CD4-positive, CD25-positive, alpha-beta regulatory T cell (primary cell): Measurements from ENCODE around the gene COLEC11. TPM values are rescaled to one million over a fixed set of nuclear protein-coding genes. Genes with fewer than 3 reads are reported as not detected.

Source experiments
- ATAC-seq, 2 donors: fragments of 150-1000 bp; cut with Tn5 transposase; one replicate each; pipeline ENCODE4 v1.10.0; 2021; ENCODE audit warnings: low read depth in 2 of 2, moderate number of reproducible peaks in 2 of 2, moderate library complexity in 1 of 2
- DNase-seq, 3 donors: peaks; one replicate each; pipeline versions ENCODE4 v3.0.0 to v3.0.0-alpha.2; 2012 to 2022; ENCODE audit warnings: mixed read lengths in 1 of 3
- H3K27ac ChIP-seq: one replicate; pipeline ENCODE4 v1.7.0; 2013; ENCODE audit warnings: mild to moderate bottlenecking, low read length; ENCODE audit not compliant: insufficient read depth, poor library complexity, severe bottlenecking
- H3K27me3 ChIP-seq: one replicate; pipeline ENCODE4 v1.7.0; 2013; ENCODE audit warnings: low read length; ENCODE audit not compliant: control insufficient read depth, insufficient read depth
- H3K36me3 ChIP-seq: one replicate; pipeline ENCODE4 v1.7.0; 2013; ENCODE audit warnings: mild to moderate bottlenecking, low read length, moderate library complexity; ENCODE audit not compliant: control insufficient read depth, insufficient read depth
- H3K4me1 ChIP-seq: 2 replicates; pipeline ENCODE4 v1.7.0; 2013; ENCODE audit warnings: mild to moderate bottlenecking, low read length; ENCODE audit not compliant: insufficient read depth, control insufficient read depth, poor library complexity, severe bottlenecking
- H3K4me3 ChIP-seq: one replicate; pipeline ENCODE4 v1.7.0; 2013; ENCODE audit warnings: low read depth, mild to moderate bottlenecking, low read length, moderate library complexity
- H3K9me3 ChIP-seq, 2 experiments: 1 replicate in 1 of 2; 2 replicates in 1 of 2; pipeline ENCODE4 v1.7.0; 2013; ENCODE audit warnings: low read length in 2 of 2, mild to moderate bottlenecking in 1 of 2, moderate library complexity in 1 of 2; ENCODE audit not compliant: control insufficient read depth in 2 of 2
- H3K27ac Mint-ChIP-seq, 3 donors: one replicate each; pipeline ENCODE4 v1.8.0; 2020 to 2022; ENCODE audit warnings: mild to moderate bottlenecking in 3 of 3, mixed read lengths in 3 of 3, moderate library complexity in 2 of 3
- H3K27me3 Mint-ChIP-seq: one replicate; pipeline ENCODE4 v1.8.0; 2022; ENCODE audit warnings: mild to moderate bottlenecking, mixed read lengths
- H3K36me3 Mint-ChIP-seq: one replicate; pipeline ENCODE4 v1.8.0; 2020; ENCODE audit warnings: mixed read lengths
- H3K4me1 Mint-ChIP-seq, 4 donors: one replicate each; pipeline ENCODE4 v1.8.0; 2020 to 2022; ENCODE audit warnings: mixed read lengths in 4 of 4, mild to moderate bottlenecking in 1 of 4
- H3K4me3 Mint-ChIP-seq, 4 donors: one replicate each; pipeline ENCODE4 v1.8.0; 2020 to 2022; ENCODE audit warnings: mild to moderate bottlenecking in 4 of 4, mixed read lengths in 4 of 4, moderate library complexity in 3 of 4
- H3K9me3 Mint-ChIP-seq, 7 donors: one replicate each; pipeline ENCODE4 v1.8.0; 2020 to 2022; ENCODE audit warnings: mixed read lengths in 7 of 7, mild to moderate bottlenecking in 3 of 7, moderate library complexity in 2 of 7
- polyA plus RNA-seq, 4 donors: library from polyadenylated mRNA; unstranded; fragments of 300-500 nt; fragmentation: Illumina TruSeq; gene quantifications; one replicate each; pipeline ENCODE4 v1.2.3, GENCODE V29; 2021
- total RNA-seq: library from RNA; stranded (reverse); gene quantifications from one replicate; pipeline ENCODE4 v1.2.3, GENCODE V29; 2022

The COLEC11 gene
- total and polyA plus RNA-seq, 5 donors from 2014 or later = not detected

DNA sequence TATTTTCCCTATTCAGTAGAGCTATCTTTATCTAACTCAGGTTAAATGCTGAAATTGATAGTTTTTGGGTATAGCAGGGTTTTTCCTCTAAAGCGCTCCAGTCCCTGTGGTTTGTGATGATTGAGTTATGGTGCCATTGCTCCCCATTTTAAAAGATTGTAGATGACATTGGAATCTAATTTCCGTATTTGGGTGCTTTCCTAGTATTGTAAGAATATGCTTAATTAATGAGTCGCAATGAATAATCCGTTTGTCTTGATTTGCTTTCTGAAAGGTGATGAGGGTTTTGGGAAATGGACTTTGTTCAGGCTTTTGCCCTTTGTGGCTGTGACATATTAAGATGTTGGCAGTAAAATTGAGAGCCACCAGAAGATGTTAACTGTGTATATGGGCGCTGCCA is 15.9 kb upstream of the COLEC11 start:
- no peak overlapping the region for H3K27ac ChIP-seq
- Mint-ChIP-seq H3K4me3 (peak overlapping the region in 1 of 4 donors; percentile 33), H3K27ac (peak overlapping the region in 1 of 3 donors; percentile 53), H3K4me1 (peaks cover 30 to 51% (median 32%) of the 10 kb centered on the region in 4 donors), H3K36me3 (peaks cover 51% of the 10 kb centered on the region), H3K9me3 (peaks cover 0 to 4% (median 0%) of the 10 kb centered on the region in 7 donors), H3K27me3 (no peaks in the 10 kb centered on the region)
- H3K36me3 ChIP-seq = peaks cover 73% of the 10 kb centered on the region
- ATAC-seq (no peak), DNase-seq (no peak)
- H3K4me1 ChIP-seq = peaks cover 25% of the 10 kb centered on the region
- H3K9me3 ChIP-seq = no peaks in the 10 kb centered on the region
- no peaks in the 10 kb centered on the region for H3K27me3 ChIP-seq
- H3K4me3 ChIP-seq = no peak overlapping the region

DNA sequence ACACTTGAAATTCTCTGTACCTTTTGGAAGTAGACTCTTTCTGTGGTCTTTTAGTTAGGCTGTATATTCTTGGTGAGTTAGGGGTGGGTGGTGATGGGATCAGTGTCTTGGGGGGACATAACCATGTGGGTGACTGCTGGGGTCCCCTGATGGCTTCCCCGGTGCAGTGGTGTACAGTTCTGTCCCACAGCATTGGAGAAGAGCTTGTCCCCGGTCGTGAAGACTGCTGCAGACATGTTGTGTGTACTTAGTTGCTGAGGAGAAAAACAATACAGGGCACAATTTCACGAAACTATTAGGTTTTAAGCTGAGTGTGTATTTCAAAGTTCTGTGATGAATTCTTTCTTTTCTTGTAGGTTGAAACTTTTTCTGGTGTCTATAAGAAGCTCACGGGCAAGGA is 14.5 kb upstream of the COLEC11 start:
- ATAC-seq = no peak
- Histone ChIP-seq H3K9me3 (no peaks in the 10 kb centered on the region), H3K4me3 (no peak overlapping the region), H3K27me3 (no peaks in the 10 kb centered on the region), H3K4me1 (peaks cover 25% of the 10 kb centered on the region), H3K27ac (no peak overlapping the region), H3K36me3 (peaks cover 73% of the 10 kb centered on the region)
- Mint-ChIP-seq H3K36me3 (peaks cover 54% of the 10 kb centered on the region), H3K4me3 (no peak overlapping the region), H3K9me3 (no peaks in the 10 kb centered on the region), H3K4me1 (peaks cover 24 to 45% (median 32%) of the 10 kb centered on the region in 4 donors), H3K27ac (no peak overlapping the region), H3K27me3 (no peaks in the 10 kb centered on the region)
- no peak for DNase-seq

DNA sequence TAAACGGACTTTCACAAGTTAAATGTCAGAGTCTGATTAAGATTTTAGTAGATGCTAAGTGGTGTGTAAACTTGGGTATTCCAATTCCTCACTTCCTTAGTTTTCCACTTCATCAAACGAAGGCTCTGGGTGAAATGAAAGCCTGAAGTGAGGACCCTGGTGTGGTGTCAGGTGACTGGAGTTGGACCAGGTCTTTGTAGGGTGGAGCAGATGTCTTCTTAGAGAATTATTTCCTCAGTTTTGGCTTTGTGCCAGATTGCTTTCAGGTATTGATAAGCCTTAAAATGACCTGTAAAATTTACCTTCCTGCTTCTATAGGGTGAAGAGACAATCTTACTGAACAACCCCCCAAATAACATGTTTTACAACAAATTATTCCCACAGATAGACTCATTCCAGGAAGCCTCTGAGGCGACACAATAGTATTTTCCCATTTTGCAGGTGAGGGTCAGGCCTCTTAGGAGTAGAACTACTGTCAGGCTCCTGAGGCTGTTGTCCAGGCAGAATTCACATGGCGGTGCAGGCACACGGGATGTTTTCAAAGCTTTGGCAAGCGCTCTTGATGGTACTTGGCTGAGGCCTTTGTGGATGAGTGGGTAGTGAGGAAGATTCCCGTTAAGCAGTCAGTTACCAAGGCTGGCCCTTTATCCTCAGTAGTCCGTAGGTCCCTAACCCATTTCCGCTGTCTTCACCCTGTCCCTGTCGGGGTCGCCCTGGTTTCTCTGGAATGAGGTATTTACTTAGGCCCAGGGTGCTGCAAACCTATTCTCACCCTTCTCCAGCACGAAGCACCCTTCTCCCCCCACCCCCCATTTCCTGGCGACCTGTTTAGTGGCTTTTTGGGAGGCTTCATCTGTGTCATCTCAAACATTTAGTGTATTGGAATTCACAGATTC is 13.3 kb upstream of the COLEC11 start:
- Mint-ChIP-seq H3K27me3 (no peaks in the 10 kb centered on the region), H3K9me3 (no peaks in the 10 kb centered on the region), H3K36me3 (peaks cover 50% of the 10 kb centered on the region), H3K4me3 (no peak overlapping the region), H3K4me1 (peaks cover 16 to 35% (median 24%) of the 10 kb centered on the region in 4 donors), H3K27ac (no peak overlapping the region)
- DNase-seq (no peak), ATAC-seq (no peak)
- Histone ChIP-seq H3K27me3 (no peaks in the 10 kb centered on the region), H3K36me3 (peaks cover 71% of the 10 kb centered on the region), H3K4me3 (no peak overlapping the region), H3K27ac (no peak overlapping the region), H3K4me1 (peaks cover 15% of the 10 kb centered on the region), H3K9me3 (no peaks in the 10 kb centered on the region)

DNA sequence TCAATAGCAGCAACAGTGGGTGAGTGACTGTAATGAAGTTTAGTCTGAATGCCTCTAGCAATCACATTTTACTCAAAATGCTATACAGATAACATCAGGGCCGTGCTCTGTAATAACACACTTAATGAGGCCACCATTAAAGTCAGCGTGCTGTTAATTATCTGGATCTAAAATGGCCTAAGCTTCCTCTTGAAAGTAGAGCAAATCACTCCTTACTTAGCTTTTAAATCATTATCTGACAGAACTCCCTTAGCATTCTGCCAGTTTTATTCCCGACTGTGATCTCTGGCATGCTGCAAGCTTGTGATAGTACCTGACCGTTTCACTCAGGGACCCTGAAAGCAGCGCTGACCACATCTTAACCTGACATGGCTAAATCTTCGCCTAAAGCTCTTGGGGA is 10.8 kb upstream of the COLEC11 start:
- H3K4me1 Mint-ChIP-seq = peaks cover 0 to 13% (median 12%) of the 10 kb centered on the region in 4 donors
- Histone ChIP-seq H3K9me3 (no peaks in the 10 kb centered on the region), H3K4me3 (no peak overlapping the region), H3K4me1 (no peaks in the 10 kb centered on the region), H3K27ac (no peak overlapping the region), H3K27me3 (no peaks in the 10 kb centered on the region), H3K36me3 (peaks cover 47% of the 10 kb centered on the region)
- DNase-seq = no peak
- H3K27me3 Mint-ChIP-seq = no peaks in the 10 kb centered on the region
- H3K9me3 Mint-ChIP-seq = no peaks in the 10 kb centered on the region
- peaks cover 40% of the 10 kb centered on the region for H3K36me3 Mint-ChIP-seq
- no peak overlapping the region for H3K27ac Mint-ChIP-seq
- H3K4me3 Mint-ChIP-seq = no peak overlapping the region
- ATAC-seq = no peak

DNA sequence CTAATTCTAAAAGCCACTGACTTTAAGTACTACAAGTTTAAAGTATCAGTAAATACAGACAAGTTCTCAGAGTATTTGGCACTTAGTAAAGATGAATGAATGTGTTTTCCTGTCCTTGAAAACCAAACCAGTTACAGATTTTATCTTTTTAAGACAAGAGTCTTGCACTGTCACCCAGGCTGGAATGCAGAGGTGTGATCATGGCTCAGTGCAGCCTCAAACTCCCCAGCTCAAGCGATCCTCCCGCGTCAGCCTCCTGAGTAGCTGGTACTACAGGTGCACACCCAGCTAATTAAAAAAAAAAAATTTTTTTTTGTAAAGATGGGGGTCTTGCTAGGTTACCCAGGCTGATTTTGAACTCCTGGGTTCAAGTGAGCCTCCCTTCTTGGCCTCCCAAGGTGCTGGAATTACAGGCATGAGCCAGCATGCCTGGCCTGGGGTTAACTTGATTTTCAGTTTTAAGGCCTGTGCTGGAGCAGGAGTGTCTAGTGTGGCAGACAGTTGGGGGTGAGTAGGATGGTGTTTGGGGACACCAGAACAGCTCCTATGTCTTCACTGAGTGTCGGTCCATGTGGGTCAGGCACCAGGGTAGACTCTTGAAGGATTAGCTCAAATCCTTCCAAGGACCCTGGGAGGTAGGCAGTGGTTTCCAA is 10.2 kb upstream of the COLEC11 start:
- H3K27ac ChIP-seq = no peak overlapping the region
- no peaks in the 10 kb centered on the region for H3K4me1 ChIP-seq
- Mint-ChIP-seq H3K4me1 (peaks cover 0 to 11% (median 7%) of the 10 kb centered on the region in 4 donors), H3K4me3 (no peak overlapping the region), H3K27ac (no peak overlapping the region), H3K36me3 (peaks cover 42% of the 10 kb centered on the region), H3K27me3 (no peaks in the 10 kb centered on the region), H3K9me3 (no peaks in the 10 kb centered on the region)
- ATAC-seq (no peak), DNase-seq (no peak)
- H3K9me3 ChIP-seq = no peaks in the 10 kb centered on the region
- no peak overlapping the region for H3K4me3 ChIP-seq
- no peaks in the 10 kb centered on the region for H3K27me3 ChIP-seq
- peaks cover 41% of the 10 kb centered on the region for H3K36me3 ChIP-seq

DNA sequence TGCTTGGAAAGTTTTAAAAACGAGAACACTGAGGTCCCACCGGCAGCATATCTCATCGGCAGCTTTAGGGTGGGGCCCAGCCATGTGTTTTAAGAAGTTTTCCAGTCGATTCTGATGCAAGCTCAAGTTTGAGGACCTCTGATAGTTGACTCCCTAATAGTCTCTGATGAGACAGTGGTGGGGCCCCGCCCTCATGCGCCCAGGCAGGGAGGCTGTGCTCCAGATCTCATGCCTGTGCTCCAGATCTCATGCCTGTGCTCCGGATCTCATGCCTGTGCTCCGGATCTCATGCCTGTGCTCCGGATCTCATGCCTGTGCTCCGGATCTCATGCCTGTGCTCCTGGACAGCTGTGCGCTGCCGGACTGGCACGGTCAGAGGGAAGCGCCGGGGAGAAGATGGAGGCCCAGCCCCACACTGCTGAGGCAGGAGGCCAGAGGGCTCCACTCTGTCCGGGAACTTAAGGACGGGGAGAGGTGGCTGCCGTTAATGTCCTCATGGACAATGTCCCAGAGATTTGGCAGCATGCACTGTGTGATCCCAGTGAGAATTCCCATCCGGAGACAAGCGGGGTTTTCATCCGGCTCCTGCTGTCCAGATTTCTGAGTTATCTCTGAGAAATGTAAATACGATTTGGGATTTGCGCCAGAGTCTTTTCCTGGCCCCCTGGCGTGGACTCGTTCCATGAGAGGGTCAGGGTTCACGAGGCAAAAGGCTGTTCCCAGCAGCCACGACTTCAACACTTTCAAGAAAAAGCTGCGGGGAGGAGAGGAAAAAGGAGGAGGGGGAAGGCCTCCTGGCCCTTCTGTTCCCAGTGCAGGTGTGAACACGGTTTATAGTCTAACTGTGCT is 9.4 kb upstream of the COLEC11 start:
- no peak for DNase-seq
- Histone ChIP-seq H3K27ac (no peak overlapping the region), H3K36me3 (peaks cover 33% of the 10 kb centered on the region), H3K4me3 (no peak overlapping the region), H3K9me3 (no peaks in the 10 kb centered on the region), H3K4me1 (no peaks in the 10 kb centered on the region), H3K27me3 (no peaks in the 10 kb centered on the region)
- no peak for ATAC-seq
- H3K9me3 Mint-ChIP-seq = no peaks in the 10 kb centered on the region
- H3K4me3 Mint-ChIP-seq = no peak overlapping the region
- peaks cover 0 to 11% (median 4%) of the 10 kb centered on the region in 4 donors for H3K4me1 Mint-ChIP-seq
- peaks cover 38% of the 10 kb centered on the region for H3K36me3 Mint-ChIP-seq
- no peaks in the 10 kb centered on the region for H3K27me3 Mint-ChIP-seq
- no peak overlapping the region for H3K27ac Mint-ChIP-seq

DNA sequence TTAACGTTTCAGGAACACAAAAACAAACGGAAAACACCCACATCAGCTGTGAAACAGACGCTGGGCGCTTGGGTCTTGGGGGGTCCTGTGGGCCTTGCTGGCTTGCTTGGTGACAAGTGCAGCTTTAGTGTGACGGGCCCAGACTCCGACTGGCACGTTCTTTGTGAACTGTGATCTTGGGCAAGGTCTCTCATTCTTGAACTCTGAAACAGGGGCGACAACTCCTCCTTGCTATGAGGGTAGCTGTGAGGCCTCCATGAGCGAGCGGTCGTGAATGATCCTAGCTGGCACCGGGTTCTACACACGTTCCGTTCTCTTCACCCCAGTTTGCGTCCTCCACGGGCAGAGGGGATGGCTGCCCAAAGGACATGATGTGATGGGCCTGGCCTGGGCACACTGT is 8.7 kb upstream of the COLEC11 start:
- Mint-ChIP-seq H3K27me3 (no peaks in the 10 kb centered on the region), H3K36me3 (peaks cover 32% of the 10 kb centered on the region), H3K9me3 (no peaks in the 10 kb centered on the region), H3K4me3 (no peak overlapping the region), H3K4me1 (peaks cover 0 to 8% (median 3%) of the 10 kb centered on the region in 4 donors), H3K27ac (peak overlapping the region in 1 of 3 donors; percentile 38)
- H3K4me3 ChIP-seq = no peak overlapping the region
- no peak overlapping the region for H3K27ac ChIP-seq
- no peaks in the 10 kb centered on the region for H3K4me1 ChIP-seq
- DNase-seq (no peak), ATAC-seq (no peak)
- peaks cover 26% of the 10 kb centered on the region for H3K36me3 ChIP-seq
- no peaks in the 10 kb centered on the region for H3K27me3 ChIP-seq
- H3K9me3 ChIP-seq = no peaks in the 10 kb centered on the region
